Neuronal stem cell (in vitro differentiated cells): ENCODE measurements around the gene NRXN3.

ENCODE experiments used
- DNase-seq: peaks from one replicate; pipeline ENCODE4 v3.0.0-alpha.2; 2013; ENCODE audit warnings: low spot score
- H2AFZ ChIP-seq: one replicate; pipeline ENCODE4 v1.6.1; 2013; ENCODE audit warnings: mild to moderate bottlenecking, low read length, inconsistent platforms
- H2AK5ac ChIP-seq: 2 replicates; pipeline ENCODE4 v1.6.1; 2013; ENCODE audit warnings: low read depth, mild to moderate bottlenecking, inconsistent platforms, low read length, moderate library complexity, mixed read lengths
- H2BK120ac ChIP-seq: 2 replicates; pipeline ENCODE4 v1.6.1; 2013; ENCODE audit warnings: low read depth, mild to moderate bottlenecking, inconsistent platforms, low read length, moderate library complexity, mixed read lengths
- H2BK12ac ChIP-seq: one replicate; pipeline ENCODE4 v1.6.1; 2013; ENCODE audit warnings: low read length, inconsistent platforms
- H2BK15ac ChIP-seq: 2 replicates; pipeline ENCODE4 v1.6.1; 2013; ENCODE audit warnings: mild to moderate bottlenecking, low read length, inconsistent platforms, mixed read lengths
- H2BK5ac ChIP-seq: one replicate; pipeline ENCODE4 v1.6.1; 2013; ENCODE audit warnings: inconsistent platforms, mild to moderate bottlenecking, low read length, moderate library complexity
- H3K14ac ChIP-seq: one replicate; pipeline ENCODE4 v1.6.1; 2013; ENCODE audit warnings: low read length, inconsistent platforms
- H3K18ac ChIP-seq: 2 replicates; pipeline ENCODE4 v1.6.1; 2013; ENCODE audit warnings: low read length, inconsistent platforms
- H3K23ac ChIP-seq: 2 replicates; pipeline ENCODE4 v1.6.1; 2013; ENCODE audit warnings: low read depth, mild to moderate bottlenecking, mixed read lengths, low read length, inconsistent platforms; ENCODE audit not compliant: poor library complexity
- H3K27ac ChIP-seq: replicated peaks from 3 replicates; pipeline ENCODE4 v1.5.1; 2013; ENCODE audit warnings: low read length, inconsistent platforms
- H3K27me3 ChIP-seq, 3 experiments: 2 replicates each; pipeline ENCODE4 v1.6.1; 2013; ENCODE audit warnings: low read length in 3 of 3, mild to moderate bottlenecking in 2 of 3, inconsistent platforms in 1 of 3, low read depth in 1 of 3, mixed read lengths in 1 of 3, moderate library complexity in 1 of 3; ENCODE audit not compliant: control insufficient read depth in 3 of 3, insufficient read depth in 3 of 3
- H3K36me3 ChIP-seq, 2 donors: replicated peaks in 1 of 2; 2 replicates each; pipeline ENCODE4 v1.6.1; 2013; ENCODE audit warnings: low read length in 2 of 2; ENCODE audit not compliant: control insufficient read depth in 2 of 2, insufficient read depth in 2 of 2
- H3K4ac ChIP-seq: 2 replicates; pipeline ENCODE4 v1.6.1; 2013; ENCODE audit warnings: inconsistent platforms, mild to moderate bottlenecking, low read length, moderate library complexity
- H3K4me1 ChIP-seq, 2 donors: 1 replicate in 1 of 2; 2 replicates in 1 of 2; pipeline ENCODE4 v1.6.1; 2013; ENCODE audit warnings: low read length in 2 of 2, low read depth in 1 of 2; ENCODE audit not compliant: control insufficient read depth in 2 of 2, insufficient read depth in 1 of 2
- H3K4me2 ChIP-seq: one replicate; pipeline ENCODE4 v1.6.1; 2013; ENCODE audit warnings: mild to moderate bottlenecking, low read length, inconsistent platforms; ENCODE audit not compliant: insufficient read depth, poor library complexity, severe bottlenecking
- H3K4me3 ChIP-seq, 2 donors: 2 replicates each; pipeline ENCODE4 v1.5.1; 2013; ENCODE audit warnings: low read length in 2 of 2, mild to moderate bottlenecking in 2 of 2, inconsistent platforms in 1 of 2, moderate library complexity in 1 of 2
- H3K79me1 ChIP-seq: one replicate; pipeline ENCODE4 v1.6.1; 2013; ENCODE audit warnings: low read depth, mild to moderate bottlenecking, inconsistent platforms, low read length, moderate library complexity
- H3K9ac ChIP-seq: one replicate; pipeline ENCODE4 v1.6.1; 2013; ENCODE audit warnings: mild to moderate bottlenecking, low read depth, low read length, inconsistent platforms; ENCODE audit not compliant: poor library complexity
- H3K9me3 ChIP-seq, 2 donors: replicated peaks in 1 of 2; 2 replicates each; pipeline versions ENCODE3 to v1.6.1; 2013; ENCODE audit warnings: low read length in 2 of 2, mild to moderate bottlenecking in 2 of 2, inconsistent platforms in 1 of 2, low read depth in 1 of 2, mixed read lengths in 1 of 2, moderate library complexity in 1 of 2; ENCODE audit not compliant: control insufficient read depth in 2 of 2, insufficient read depth in 1 of 2
- H4K8ac ChIP-seq: one replicate; pipeline ENCODE4 v1.6.1; 2013; ENCODE audit warnings: low read depth, mild to moderate bottlenecking, inconsistent platforms, low read length, moderate library complexity
- H4K91ac ChIP-seq: one replicate; pipeline ENCODE4 v1.6.1; 2013; ENCODE audit warnings: low read length, low read depth, mild to moderate bottlenecking, inconsistent platforms; ENCODE audit not compliant: poor library complexity
- WGBS, 2 donors: extraction: QIAGEN DNeasy Blood & Tissue Kit; methylation state at CpG; one replicate each; pipeline ENCODE4 v1.1.7; 2013; ENCODE audit warnings: missing lambda C conversion rate in 2 of 2, mixed read lengths in 1 of 2; ENCODE audit not compliant: insufficient read length in 2 of 2, insufficient replicate concordance in 1 of 2; ENCODE audit errors: extremely low coverage in 2 of 2; 5-methylcytosine and 5-hydroxymethylcytosine counted together

NRXN3 gene

GRCh38 chr14:78986989-78987388 lies 816.8 kb downstream of the NRXN3 start:
- Histone ChIP-seq H3K36me3 (no peaks in the 10 kb centered on the region), H2AK5ac (no peak overlapping the region), H3K9me3 (peaks cover 0 to 11% of the 10 kb centered on the region in 2 donors), H2BK12ac (no peak overlapping the region), H3K27me3 (peaks cover 0 to 34% (median 0%) of the 10 kb centered on the region in 3 experiments), H3K4me1 (peaks cover 8 to 19% of the 10 kb centered on the region in 2 donors), H2BK5ac (no peak overlapping the region), H3K14ac (no peak overlapping the region), H3K79me1 (no peaks in the 10 kb centered on the region), H3K27ac (no peak overlapping the region), H2AFZ (no peak overlapping the region), H4K91ac (no peak overlapping the region), H2BK15ac (no peak overlapping the region), H3K4ac (no peak overlapping the region), H3K23ac (no peak overlapping the region), H3K4me2 (no peak overlapping the region), H3K4me3 (no peak overlapping the region), H2BK120ac (no peak overlapping the region), H4K8ac (no peak overlapping the region), H3K9ac (no peak overlapping the region), H3K18ac (no peak overlapping the region)
- whole genome bisulfite sequencing, 2 donors: no CpG with 5 or more reads among the region's 6 CpGs
- DNase-seq: no peak

- no peak overlapping the region for H2BK5ac ChIP-seq
- H3K4me2 ChIP-seq: no peak overlapping the region
- no peaks in the 10 kb centered on the region for H3K36me3 ChIP-seq
- no peak overlapping the region for H3K14ac ChIP-seq
- H3K9me3 ChIP-seq: no peaks in the 10 kb centered on the region
- H2AFZ ChIP-seq: no peak overlapping the region
- H3K18ac ChIP-seq: no peak overlapping the region
- no peak for DNase-seq
- H2BK120ac ChIP-seq: no peak overlapping the region
- no peak overlapping the region for H3K4ac ChIP-seq
- WGBS, 2 donors: no CpG with 5 or more reads among the region's 3 CpGs
- H3K27me3 ChIP-seq: peaks cover 0 to 34% (median 0%) of the 10 kb centered on the region in 3 experiments
- H3K27ac ChIP-seq: no peak overlapping the region
- peaks cover 2% of the 10 kb centered on the region for H3K79me1 ChIP-seq
- no peak overlapping the region for H2BK15ac ChIP-seq
- H3K4me3 ChIP-seq: no peak overlapping the region
- no peak overlapping the region for H2BK12ac ChIP-seq
- H3K9ac ChIP-seq: no peak overlapping the region
- peaks cover 8 to 19% of the 10 kb centered on the region in 2 donors for H3K4me1 ChIP-seq
- no peak overlapping the region for H2AK5ac ChIP-seq
- no peak overlapping the region for H4K91ac ChIP-seq
- H4K8ac ChIP-seq: no peak overlapping the region
- H3K23ac ChIP-seq: no peak overlapping the region
Measured at GRCh38 chr14:78989221-78989620, 819.0 kb downstream of the NRXN3 start.

- Histone ChIP-seq H3K23ac (no peak overlapping the region), H3K27ac (no peak overlapping the region), H3K4me1 (no peaks in the 10 kb centered on the region), H2BK120ac (no peak overlapping the region), H3K4me3 (no peak overlapping the region), H3K9me3 (no peaks in the 10 kb centered on the region), H2BK12ac (no peak overlapping the region), H2AK5ac (no peak overlapping the region), H3K4me2 (no peak overlapping the region), H2BK5ac (no peak overlapping the region), H2AFZ (no peak overlapping the region), H3K14ac (no peak overlapping the region), H4K8ac (no peak overlapping the region), H3K36me3 (no peaks in the 10 kb centered on the region), H3K4ac (no peak overlapping the region), H3K18ac (no peak overlapping the region), H4K91ac (no peak overlapping the region), H3K9ac (no peak overlapping the region), H3K27me3 (peaks cover 0 to 18% (median 0%) of the 10 kb centered on the region in 3 experiments), H2BK15ac (no peak overlapping the region), H3K79me1 (peaks cover 2% of the 10 kb centered on the region)
- WGBS, 2 donors: no CpG with 5 or more reads among the region's 2 CpGs
- DNase-seq: no peak
Measured at GRCh38 chr14:78992867-78993266, 822.7 kb downstream of the NRXN3 start.

GRCh38 chr14:78997811-78998210 lies 827.6 kb downstream of the NRXN3 start:
- Histone ChIP-seq H2AFZ (no peak overlapping the region), H2BK15ac (no peak overlapping the region), H3K18ac (no peak overlapping the region), H3K4ac (no peak overlapping the region), H3K14ac (no peak overlapping the region), H3K4me2 (no peak overlapping the region), H3K79me1 (peaks cover 2% of the 10 kb centered on the region), H2BK120ac (no peak overlapping the region), H3K23ac (no peak overlapping the region), H2BK12ac (no peak overlapping the region), H3K9me3 (no peaks in the 10 kb centered on the region), H3K4me3 (no peak overlapping the region), H3K27me3 (no peaks in the 10 kb centered on the region), H4K8ac (no peak overlapping the region), H3K36me3 (no peaks in the 10 kb centered on the region), H4K91ac (no peak overlapping the region), H2AK5ac (no peak overlapping the region), H3K27ac (no peak overlapping the region), H3K9ac (no peak overlapping the region), H3K4me1 (no peaks in the 10 kb centered on the region), H2BK5ac (no peak overlapping the region)
- DNase-seq: no peak
- no CpG with 5 or more reads among the region's 1 CpG for WGBS, 2 donors
